ENCODE data around the gene PON2. TPM values are rescaled to one million over a fixed set of nuclear protein-coding genes. Genes with fewer than 3 reads are reported as not detected.

Gene PON2
- total RNA-seq, 1 donor from 2014 or later, result 36.5 TPM

GRCh38 chr7:95478272-95479037 lies 43.6 kb upstream of the PON2 start:
- H3K4me3 ChIP-seq, result peak overlapping the region; percentile 36
- TF ChIP-seq CTCF (IDR thresholded peaks at IDR 0.05; ENCODE audit: borderline replicate concordance), result peak; percentile 30
- H3K27ac ChIP-seq (replicated peaks), result no peak overlapping the region

GRCh38 chr7:95476904-95477594 lies 42.2 kb upstream of the PON2 start:
- H3K27ac ChIP-seq (replicated peaks), result no peak overlapping the region
- H3K9me3 ChIP-seq (replicated peaks), result no peaks in the 10 kb centered on the region
- peaks cover 3% of the 10 kb centered on the region for H3K4me1 ChIP-seq
- H3K36me3 ChIP-seq, result no peaks in the 10 kb centered on the region
- peak; percentile 85 for TF ChIP-seq CTCF (IDR thresholded peaks at IDR 0.05; ENCODE audit: borderline replicate concordance)
- peak overlapping the region; percentile 32 for H3K4me3 ChIP-seq
- H3K27me3 ChIP-seq (ENCODE audit: low read depth), result no peaks in the 10 kb centered on the region
- peak; percentile 29 for DNase-seq
- intact Hi-C loops (cut with micrococcal nuclease), result no loop called here

More at GRCh38 chr7:95478272-95479037, 43.6 kb upstream of the PON2 start:
- no peak for DNase-seq
- intact Hi-C loops (cut with micrococcal nuclease), result no loop called here
- peaks cover 3% of the 10 kb centered on the region for H3K4me1 ChIP-seq
- H3K9me3 ChIP-seq (replicated peaks), result no peaks in the 10 kb centered on the region
- H3K36me3 ChIP-seq, result no peaks in the 10 kb centered on the region
- H3K27me3 ChIP-seq (ENCODE audit: low read depth), result no peaks in the 10 kb centered on the region

GRCh38 chr7:95476072-95476847 lies 41.4 kb upstream of the PON2 start:
- no peak for DNase-seq
- no peaks in the 10 kb centered on the region for H3K9me3 ChIP-seq (replicated peaks)
- H3K27ac ChIP-seq (replicated peaks), result no peak overlapping the region
- no peaks in the 10 kb centered on the region for H3K27me3 ChIP-seq (ENCODE audit: low read depth)
- H3K36me3 ChIP-seq, result no peaks in the 10 kb centered on the region
- intact Hi-C loops (cut with micrococcal nuclease), result no loop called here
- peaks cover 3% of the 10 kb centered on the region for H3K4me1 ChIP-seq
- no peak for TF ChIP-seq CTCF (IDR thresholded peaks at IDR 0.05; ENCODE audit: borderline replicate concordance)
- H3K4me3 ChIP-seq, result peak overlapping the region; percentile 32

GRCh38 chr7:95473276-95473985 lies 38.6 kb upstream of the PON2 start:
- no peaks in the 10 kb centered on the region for H3K27me3 ChIP-seq (ENCODE audit: low read depth)
- TF ChIP-seq CTCF (IDR thresholded peaks at IDR 0.05; ENCODE audit: borderline replicate concordance), result no peak
- H3K9me3 ChIP-seq (replicated peaks), result no peaks in the 10 kb centered on the region
- intact Hi-C loops (cut with micrococcal nuclease), result no loop called here
- no peaks in the 10 kb centered on the region for H3K36me3 ChIP-seq
- no peak overlapping the region for H3K4me3 ChIP-seq
- DNase-seq, result no peak
- H3K4me1 ChIP-seq, result peaks cover 3% of the 10 kb centered on the region
- H3K27ac ChIP-seq (replicated peaks), result no peak overlapping the region

- Histone ChIP-seq H3K9me3 (replicated peaks) (no peaks in the 10 kb centered on the region), H3K4me1 (peaks cover 3% of the 10 kb centered on the region), H3K4me3 (no peak overlapping the region), H3K27me3 (ENCODE audit: low read depth) (no peaks in the 10 kb centered on the region), H3K36me3 (no peaks in the 10 kb centered on the region), H3K27ac (replicated peaks) (no peak overlapping the region)
- no peak for DNase-seq
- intact Hi-C loops (cut with micrococcal nuclease), result no loop called here
- no peak for TF ChIP-seq CTCF (IDR thresholded peaks at IDR 0.05; ENCODE audit: borderline replicate concordance)
These were observed 37.8 kb upstream of the PON2 start for GRCh38 chr7:95472581-95473161.
